Colonic mucosa (tissue), 4 donors: ENCODE measurements around the gene GRK5. TPM values are rescaled to one million over a fixed set of nuclear protein-coding genes. Genes with fewer than 3 reads are reported as not detected.

Experiments
- DNase-seq: peaks from one replicate; pipeline ENCODE4 v3.0.0-alpha.2; 2020
- H3K27ac ChIP-seq: fragments of 200-600 bp; one replicate; pipeline ENCODE4 v1.8.0; 2021
- H3K27me3 ChIP-seq: fragments of 200-600 bp; one replicate; pipeline ENCODE4 v1.8.0; 2021
- H3K36me3 ChIP-seq: fragments of 200-600 bp; one replicate; pipeline ENCODE4 v1.8.0; 2021
- H3K4me1 ChIP-seq: fragments of 200-600 bp; one replicate; pipeline ENCODE4 v1.8.0; 2021; ENCODE audit warnings: mild to moderate bottlenecking
- H3K4me3 ChIP-seq: fragments of 200-600 bp; one replicate; pipeline ENCODE4 v1.8.0; 2021
- H3K9ac ChIP-seq, 2 donors: one replicate each; pipeline ENCODE4 v1.7.0; 2013; ENCODE audit warnings: control low read depth in 2 of 2, low read depth in 2 of 2, low read length in 2 of 2
- H3K9me3 ChIP-seq: fragments of 200-600 bp; one replicate; pipeline ENCODE4 v1.8.0; 2021
- CTCF ChIP-seq: fragments of 200-600 bp; IDR thresholded peaks from one replicate; pipeline ENCODE4 v1.8.0; 2022; ENCODE audit warnings: antibody characterized with exemption, mild to moderate bottlenecking
- intact Hi-C: fragments of 100-400 bp; cut with DNase I; formaldehyde crosslinking; loops from one replicate; pipeline ENCODE4 v1.14.1; 2022
- total RNA-seq, 2 donors: library from RNA; stranded (reverse); fragmentation: NEBNext Ultra II Directional in 1 of 2; extraction: Animal tissue kit (Norgen Biotek cat#: 25700) in 1 of 2; gene quantifications; one replicate each; pipeline ENCODE4 v1.2.1, GENCODE V29; 2021
- donor health status: healthy.
- donor health status: DM: no; HTN: no; CAD: no.
- donor health status: DM: no; HTN: no; CAD: no.

GRK5 gene
- total RNA-seq, 2 donors from 2014 or later, result 4.6 to 12.7 TPM

GRCh38 chr10:119315128-119316001, 108.0 kb downstream of the GRK5 start:
- Histone ChIP-seq H3K36me3 (no peaks in the 10 kb centered on the region), H3K4me3 (no peak overlapping the region), H3K27me3 (no peaks in the 10 kb centered on the region), H3K4me1 (peaks cover 6% of the 10 kb centered on the region), H3K9me3 (no peaks in the 10 kb centered on the region), H3K27ac (peak overlapping the region; percentile 59), H3K9ac (no peak overlapping the region)
- intact Hi-C loops, result no loop called here
- peak; percentile 35 for DNase-seq
- no peak for TF ChIP-seq CTCF

- Histone ChIP-seq H3K4me1 (peaks cover 6% of the 10 kb centered on the region), H3K27me3 (no peaks in the 10 kb centered on the region), H3K4me3 (no peak overlapping the region), H3K9me3 (no peaks in the 10 kb centered on the region), H3K36me3 (no peaks in the 10 kb centered on the region), H3K27ac (peak overlapping the region; percentile 59), H3K9ac (no peak overlapping the region)
- no peak for TF ChIP-seq CTCF
- DNase-seq, result no peak
- intact Hi-C loops, result no loop called here
Observed at GRCh38 chr10:119316002-119316358, 108.6 kb downstream of the GRK5 start.

GRCh38 chr10:119316729-119317097, 109.3 kb downstream of the GRK5 start:
- no peaks in the 10 kb centered on the region for H3K36me3 ChIP-seq
- DNase-seq, result no peak
- intact Hi-C loops, result no loop called here
- H3K4me1 ChIP-seq, result peaks cover 6% of the 10 kb centered on the region
- no peaks in the 10 kb centered on the region for H3K27me3 ChIP-seq
- H3K4me3 ChIP-seq, result no peak overlapping the region
- no peaks in the 10 kb centered on the region for H3K9me3 ChIP-seq
- H3K27ac ChIP-seq, result peak overlapping the region; percentile 59
- no peak overlapping the region for H3K9ac ChIP-seq
- TF ChIP-seq CTCF, result no peak

- intact Hi-C loops, result no loop called here
- H3K36me3 ChIP-seq, result no peaks in the 10 kb centered on the region
- no peak overlapping the region for H3K27ac ChIP-seq
- no peak for TF ChIP-seq CTCF
- H3K27me3 ChIP-seq, result no peaks in the 10 kb centered on the region
- H3K9me3 ChIP-seq, result no peaks in the 10 kb centered on the region
- H3K4me1 ChIP-seq, result peaks cover 6% of the 10 kb centered on the region
- no peak for DNase-seq
- H3K4me3 ChIP-seq, result no peak overlapping the region
- no peak overlapping the region for H3K9ac ChIP-seq
Observed at GRCh38 chr10:119318411-119319160, 111.2 kb downstream of the GRK5 start.

GRCh38 chr10:119319161-119319919, 112.0 kb downstream of the GRK5 start:
- H3K9me3 ChIP-seq, result no peaks in the 10 kb centered on the region
- DNase-seq, result no peak
- no peaks in the 10 kb centered on the region for H3K27me3 ChIP-seq
- peaks cover 6% of the 10 kb centered on the region for H3K4me1 ChIP-seq
- no peak overlapping the region for H3K4me3 ChIP-seq
- H3K9ac ChIP-seq, result no peak overlapping the region
- H3K36me3 ChIP-seq, result no peaks in the 10 kb centered on the region
- H3K27ac ChIP-seq, result no peak overlapping the region
- no peak for TF ChIP-seq CTCF
- intact Hi-C loops, result no loop called here
